ENCODE results near the gene PDCD7.

GRCh38 chr15:65101891-65102708 lies 31.5 kb downstream of the PDCD7 start:
- no peak for TF ChIP-seq POLR2A (IDR thresholded peaks at IDR 0.05; ENCODE audit: extremely low read depth, insufficient read length)
- TF ChIP-seq CTCF (IDR thresholded peaks at IDR 0.05; ENCODE audit: low read depth, low read length), result no peak
- TF ChIP-seq MAX (IDR thresholded peaks at IDR 0.05; ENCODE audit: low read depth, low read length), result no peak
- no peak for TF ChIP-seq MYC (IDR thresholded peaks at IDR 0.05; ENCODE audit: low read depth, low read length)
